Astrocyte of the cerebellum (primary cell): ENCODE data around the gene LYST.

Experiments
- DNase-seq: peaks from one replicate; pipeline ENCODE4 v3.0.0-alpha.2; 2011; ENCODE audit warnings: low read depth
- H3K4me3 ChIP-seq: 2 replicates; pipeline ENCODE4 v1.5.1; 2011; ENCODE audit warnings: mild to moderate bottlenecking, low read depth, low read length, moderate library complexity
- CTCF ChIP-seq: IDR thresholded peaks from 2 replicates; pipeline ENCODE4 v1.5.1; 2012; ENCODE audit warnings: low read length, low read depth, moderate library complexity, mild to moderate bottlenecking; ENCODE audit errors: missing control alignments
- in situ Hi-C: cut with HindIII; loops from 2 replicates; pipeline ENCODE4 v1.10.0; 2017; ENCODE audit warnings: low sequenced_read_pairs

LYST gene

DNA sequence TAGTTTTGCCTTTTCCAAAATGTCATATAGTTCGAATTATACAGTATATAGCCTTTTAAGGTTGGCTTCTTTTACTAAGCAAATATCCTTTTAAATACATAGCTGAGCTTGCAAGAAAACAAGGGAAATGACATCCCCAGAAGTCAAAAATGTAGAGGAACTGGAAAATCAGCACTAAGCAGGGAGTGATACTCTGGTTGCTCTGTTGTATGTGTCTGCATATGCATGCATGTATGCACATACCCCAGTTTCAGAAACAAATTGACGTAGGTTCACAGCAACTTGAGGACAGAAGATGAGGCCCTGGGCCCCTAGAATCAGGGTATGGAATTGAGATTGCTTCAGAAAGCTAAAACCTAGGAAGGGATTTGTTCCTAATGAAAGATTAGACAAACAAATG lies 142.0 kb downstream of the LYST start:
- no peak overlapping the region for H3K4me3 ChIP-seq

GRCh38 chr1:235722858-235723257 lies 143.8 kb downstream of the LYST start:
- TF ChIP-seq CTCF: no peak
- no peak for DNase-seq
- H3K4me3 ChIP-seq: no peak overlapping the region
- in situ Hi-C loops: no loop called here

More for the DNA sequence above, 142.0 kb downstream of the LYST start:
- in situ Hi-C loops: no loop called here
- TF ChIP-seq CTCF: no peak
- no peak for DNase-seq

DNA sequence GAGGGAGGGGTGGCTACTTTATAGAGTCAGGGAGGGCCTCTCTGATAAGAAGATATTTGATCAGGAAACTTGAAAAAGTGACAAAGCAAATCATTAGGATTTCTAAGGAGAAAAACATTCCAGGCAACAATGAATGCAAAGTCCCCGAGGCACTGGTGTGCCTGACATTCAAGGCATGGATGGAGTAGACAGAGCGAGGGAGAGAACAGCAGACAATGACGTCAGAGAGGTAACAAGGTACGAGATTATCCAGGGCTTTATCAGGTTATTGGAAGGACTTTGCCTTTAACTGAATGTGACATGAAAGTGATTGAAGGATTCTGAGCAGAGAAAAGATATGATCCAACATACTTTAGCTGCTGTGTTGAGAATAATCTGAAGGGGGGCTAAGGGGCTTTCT lies 144.7 kb downstream of the LYST start:
- in situ Hi-C loops: no loop called here
- no peak for TF ChIP-seq CTCF
- H3K4me3 ChIP-seq: no peak overlapping the region
- DNase-seq: no peak

GRCh38 chr1:235720544-235720943 lies 146.2 kb downstream of the LYST start:
- no peak for TF ChIP-seq CTCF
- H3K4me3 ChIP-seq: no peak overlapping the region
- no peak for DNase-seq
- in situ Hi-C loops: no loop called here

DNA sequence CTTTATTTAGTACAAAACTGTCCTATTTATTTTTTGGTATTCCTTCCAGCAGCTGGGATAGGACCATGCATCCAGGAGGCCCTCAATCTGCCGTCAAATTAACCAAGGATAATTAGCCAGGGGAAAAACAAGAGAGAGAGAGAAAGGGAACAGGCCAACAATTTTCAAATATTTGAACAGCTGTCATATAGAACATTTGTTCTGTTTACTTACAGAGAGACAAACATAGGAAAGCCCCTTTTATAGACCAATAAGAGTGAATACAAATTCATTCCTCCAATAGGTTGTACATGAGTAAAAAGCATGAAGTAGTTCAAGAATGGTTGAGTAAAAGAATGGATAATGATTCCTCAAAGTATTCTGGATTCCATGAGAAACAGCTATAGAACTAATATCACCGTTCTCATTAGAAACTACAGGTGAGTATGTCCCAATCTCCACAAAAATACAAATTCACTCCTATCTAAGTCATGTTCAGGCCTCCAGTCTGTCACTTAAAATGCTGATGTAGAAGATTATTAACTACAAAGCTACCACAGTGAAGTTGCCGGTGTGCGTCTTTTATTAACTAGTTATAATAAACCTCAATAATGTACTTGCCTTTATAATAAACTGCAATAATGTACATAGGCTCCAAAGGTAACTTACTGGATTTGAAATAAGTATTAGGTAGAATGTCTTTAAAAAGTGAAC lies 152.4 kb downstream of the LYST start:
- no peak for TF ChIP-seq CTCF
- in situ Hi-C loops: no loop called here
- no peak for DNase-seq
- no peak overlapping the region for H3K4me3 ChIP-seq

DNA sequence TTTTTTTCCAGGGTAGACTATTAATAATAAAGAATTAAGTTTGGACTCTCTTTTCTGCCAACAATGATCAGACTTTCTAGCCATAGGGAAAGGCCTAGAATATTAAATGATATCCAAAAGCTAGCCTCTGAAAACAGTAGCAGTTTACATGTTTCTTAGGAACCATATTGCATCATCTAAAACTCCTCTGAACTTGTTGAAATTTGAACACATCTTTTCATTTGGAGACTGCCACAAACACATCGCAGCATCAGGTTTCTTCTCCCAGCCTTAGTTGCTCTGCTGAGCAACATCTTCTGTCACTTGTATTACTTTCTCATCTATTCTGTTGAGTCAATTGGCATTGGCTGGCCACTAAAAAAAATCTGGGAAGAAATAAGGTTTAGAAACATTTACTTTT lies 153.9 kb downstream of the LYST start:
- in situ Hi-C loops: no loop called here
- H3K4me3 ChIP-seq: no peak overlapping the region
- TF ChIP-seq CTCF: no peak
- DNase-seq: no peak
